Panc1 (cell line): ENCODE results near the gene FCHSD1. TPM values are rescaled to one million over a fixed set of nuclear protein-coding genes. Genes with fewer than 3 reads are reported as not detected.

Experiments used
- ATAC-seq: fragments of 200-7000 bp; cut with Tn5 transposase; 2 replicates; pipeline ENCODE4 v1.9.1; 2020; ENCODE audit warnings: mild to moderate bottlenecking, moderate library complexity
- BruUV-seq: library from RNA; stranded (reverse); fragments of 400-500 nt; replicated peaks from 2 replicates; lab custom pipeline; 2021; lab: Mats Ljungman, UMichigan
- CTCF ChIA-PET: fragments of 300-600 bp; sonication (Branson Sonifier 250); formaldehyde crosslinking; loops from one replicate; lab custom pipeline; 2022; ENCODE audit warnings: antibody characterized with exemption; lab: Charles Lee
- POLR2A ChIA-PET: fragments of 300-600 bp; sonication (Branson Sonifier 250); formaldehyde crosslinking; loops from one replicate; lab custom pipeline; 2022; ENCODE audit warnings: antibody characterized with exemption; lab: Charles Lee
- DNase-seq: peaks from one replicate; pipeline ENCODE4 v3.0.0-alpha.2; 2010; ENCODE audit warnings: low read depth, low spot score
- H3K27ac ChIP-seq: 2 replicates; pipeline ENCODE4 v1.5.1; 2011; ENCODE audit warnings: mild to moderate bottlenecking, low read length, inconsistent platforms
- H3K27me3 ChIP-seq: fragments of 200-500 bp; sonication (Bioruptor generic); 2 replicates; pipeline ENCODE4 v1.6.0; 2014; ENCODE audit warnings: low read length, inconsistent platforms; ENCODE audit not compliant: control insufficient read depth, insufficient read depth
- H3K36me3 ChIP-seq: fragments of 200-500 bp; sonication (Bioruptor generic); 2 replicates; pipeline ENCODE4 v1.5.1; 2014; ENCODE audit warnings: inconsistent platforms, mild to moderate bottlenecking, low read length, moderate library complexity; ENCODE audit not compliant: control insufficient read depth, insufficient read depth
- H3K4me1 ChIP-seq: 2 replicates; pipeline ENCODE4 v1.5.1; 2011; ENCODE audit warnings: inconsistent platforms, mild to moderate bottlenecking, low read length, moderate library complexity; ENCODE audit not compliant: control insufficient read depth, insufficient read depth
- H3K4me3 ChIP-seq, 2 experiments: 2 replicates each; pipeline ENCODE4 v1.5.1; 2011 to 2012; ENCODE audit warnings: low read depth in 2 of 2, low read length in 2 of 2, mild to moderate bottlenecking in 2 of 2, inconsistent platforms in 1 of 2, moderate library complexity in 1 of 2
- H3K9me3 ChIP-seq: fragments of 200-500 bp; sonication (Bioruptor generic); 2 replicates; pipeline ENCODE4 v1.5.1; 2014; ENCODE audit warnings: low read depth, mild to moderate bottlenecking, inconsistent platforms, low read length, moderate library complexity; ENCODE audit not compliant: control insufficient read depth, insufficient read depth
- CTCF ChIP-seq: fragments of 450-650 bp; IDR thresholded peaks from 2 replicates; pipeline ENCODE4 v1.5.1; 2017; ENCODE audit warnings: mild to moderate bottlenecking
- POLR2AphosphoS5 ChIP-seq: IDR thresholded peaks from 2 replicates; pipeline ENCODE4 v1.6.1; 2012; ENCODE audit warnings: mild to moderate bottlenecking, low read depth, low read length, moderate library complexity
- REST ChIP-seq, 2 experiments: IDR thresholded peaks; 2 replicates each; pipeline ENCODE4 v1.6.1; 2011 to 2012; ENCODE audit warnings: low read depth in 2 of 2, control low read depth in 1 of 2, low read length in 1 of 2, mild to moderate bottlenecking in 1 of 2, moderate library complexity in 1 of 2; ENCODE audit not compliant: insufficient read depth in 1 of 2
- SIN3A ChIP-seq: IDR thresholded peaks from 2 replicates; pipeline ENCODE4 v1.6.1; 2012; ENCODE audit warnings: low read depth, mild to moderate bottlenecking, low read length, moderate library complexity, borderline replicate concordance; ENCODE audit not compliant: insufficient read depth
- TCF7L2 ChIP-seq: IDR thresholded peaks from 2 replicates; pipeline ENCODE4 v1.6.1; 2011; ENCODE audit warnings: mild to moderate bottlenecking, low read depth, low read length, inconsistent platforms
- in situ Hi-C: cut with HindIII; loops from 2 replicates; pipeline ENCODE4 v1.10.0; 2016; ENCODE audit warnings: low sequenced_read_pairs, low pct_unique_long_range_greater_than_20kb
- intact Hi-C: fragments of 100-400 bp; cut with micrococcal nuclease; formaldehyde crosslinking; loops from one replicate; pipeline ENCODE4 v1.10.0; 2022; ENCODE audit not compliant: unreplicated experiment
- total RNA-seq: library from RNA; stranded (reverse); gene quantifications from one replicate; pipeline ENCODE4 v1.2.1, GENCODE V29; 2021; ENCODE audit not compliant: unreplicated experiment

FCHSD1 gene
- total RNA-seq, 1 experiment from 2014 or later: 32.8 TPM

GRCh38 chr5:141640698-141641097, 10.5 kb downstream of the FCHSD1 start:
- no peaks in the 10 kb centered on the region for H3K27me3 ChIP-seq
- BruUV-seq: no TSS peak
- TF ChIP-seq REST (IDR thresholded peaks at IDR 0.05; ENCODE audit: insufficient read depth in 1 of 2, low read depth in 2 of 2, low read length in 1 of 2) (no peak), SIN3A (no peak), CTCF (no peak), POLR2AphosphoS5 (no peak), TCF7L2 (no peak)
- peaks cover 11% of the 10 kb centered on the region for H3K4me1 ChIP-seq
- H3K36me3 ChIP-seq: no peaks in the 10 kb centered on the region; the same call in 1 of the 2 replicates
- H3K9me3 ChIP-seq: no peaks in the 10 kb centered on the region
- H3K27ac ChIP-seq: no peak overlapping the region
- ChIA-PET CTCF (no interaction called here), POLR2A (no interaction called here)
- intact Hi-C loops: no loop called here
- H3K4me3 ChIP-seq: no peak overlapping the region
- in situ Hi-C loops: no loop called here
- ATAC-seq (no peak), DNase-seq (no peak)

- Histone ChIP-seq H3K9me3 (no peaks in the 10 kb centered on the region), H3K27ac (no peak overlapping the region), H3K4me1 (peaks cover 15% of the 10 kb centered on the region), H3K27me3 (no peaks in the 10 kb centered on the region), H3K36me3 (no peaks in the 10 kb centered on the region; the same call in 1 of the 2 replicates), H3K4me3 (no peak overlapping the region)
- in situ Hi-C loops (no loop called here), intact Hi-C loops (no loop called here)
- DNase-seq (no peak), ATAC-seq (no peak)
- TF ChIP-seq POLR2AphosphoS5 (no peak), CTCF (no peak), REST (IDR thresholded peaks at IDR 0.05; ENCODE audit: insufficient read depth in 1 of 2, low read depth in 2 of 2, low read length in 1 of 2) (no peak), SIN3A (no peak), TCF7L2 (no peak)
- BruUV-seq: no TSS peak
- POLR2A ChIA-PET: no interaction called here
- CTCF ChIA-PET: no interaction called here
Measured at GRCh38 chr5:141640051-141640415, 11.2 kb downstream of the FCHSD1 start.
